ENCODE data around the gene FBLN7.
A peak's percentile ranks its signal among the peaks of the same experiment; 100 is the strongest.

The FBLN7 gene

GRCh38 chr2:112140899-112141625 is 2.9 kb downstream of the FBLN7 start:
- DNase-seq = no peak

GRCh38 chr2:112141626-112142007 is 3.4 kb downstream of the FBLN7 start:
- no peak for DNase-seq

GRCh38 chr2:112142525-112143078 is 4.4 kb downstream of the FBLN7 start:
- DNase-seq = no peak

- no peak for DNase-seq
Observed at GRCh38 chr2:112143150-112143549, 5.0 kb downstream of the FBLN7 start.

GRCh38 chr2:112144966-112145365 is 6.8 kb downstream of the FBLN7 start:
- DNase-seq = no peak

GRCh38 chr2:112147382-112148168 is 9.4 kb downstream of the FBLN7 start:
- no peak for DNase-seq

- no peak for DNase-seq
Observed at GRCh38 chr2:112148477-112148876, 10.3 kb downstream of the FBLN7 start.

GRCh38 chr2:112149194-112149593 is 11.0 kb downstream of the FBLN7 start:
- DNase-seq = no peak

- no peak for DNase-seq
Observed at GRCh38 chr2:112149866-112150435, 11.8 kb downstream of the FBLN7 start.

GRCh38 chr2:112150447-112150846 is 12.3 kb downstream of the FBLN7 start:
- DNase-seq = peak; percentile 18

- DNase-seq = no peak
Observed at GRCh38 chr2:112150851-112151250, 12.7 kb downstream of the FBLN7 start.

- DNase-seq = no peak
Observed at GRCh38 chr2:112151271-112151670, 13.1 kb downstream of the FBLN7 start.

GRCh38 chr2:112151701-112152440 is 13.7 kb downstream of the FBLN7 start:
- DNase-seq = no peak

- no peak for DNase-seq
Observed at GRCh38 chr2:112152476-112153178, 14.4 kb downstream of the FBLN7 start.

GRCh38 chr2:112153179-112153490 is 14.9 kb downstream of the FBLN7 start:
- DNase-seq = no peak

GRCh38 chr2:112153501-112153900 is 15.3 kb downstream of the FBLN7 start:
- DNase-seq = no peak

GRCh38 chr2:112154246-112155117 is 16.3 kb downstream of the FBLN7 start:
- DNase-seq = no peak

GRCh38 chr2:112155331-112156151 is 17.4 kb downstream of the FBLN7 start:
- DNase-seq = no peak

- DNase-seq = no peak
Observed at GRCh38 chr2:112156152-112156986, 18.2 kb downstream of the FBLN7 start.

- DNase-seq = no peak
Observed at GRCh38 chr2:112157472-112157871, 19.3 kb downstream of the FBLN7 start.
